Naive thymus-derived CD8-positive, alpha-beta T cell (primary cell): Measurements from ENCODE around the gene DOLK. TPM values are rescaled to one million over a fixed set of nuclear protein-coding genes. Genes with fewer than 3 reads are reported as not detected.

Experiments
- ATAC-seq, 2 donors: fragments of 150-1000 bp; cut with Tn5 transposase in 1 of 2; sonication (Bioruptor Pico), chemical (Tn5 transposase) in 1 of 2; 1 replicate in 1 of 2; 2 replicates in 1 of 2; pipeline ENCODE4 v1.10.0; 2021; ENCODE audit warnings: mild to moderate bottlenecking in 2 of 2, moderate library complexity in 2 of 2
- POLR2A ChIA-PET: fragments of 350-600 bp; sonication (Branson Sonifier 250); formaldehyde crosslinking; loops from one replicate; lab custom pipeline; 2021; ENCODE audit warnings: antibody characterized with exemption; lab: Charles Lee
- DNase-seq, 10 donors: peaks; one replicate each; pipeline versions ENCODE4 v3.0.0 to v3.0.0-alpha.2; 2020 to 2022
- H3K27ac Mint-ChIP-seq, 10 donors: one replicate each; pipeline ENCODE4 v1.8.0; 2020 to 2022; ENCODE audit warnings: mild to moderate bottlenecking in 10 of 10, mixed read lengths in 10 of 10, moderate library complexity in 4 of 10, inconsistent platforms in 1 of 10
- H3K27me3 Mint-ChIP-seq, 5 donors: one replicate each; pipeline ENCODE4 v1.8.0; 2021 to 2022; ENCODE audit warnings: mixed read lengths in 5 of 5
- H3K36me3 Mint-ChIP-seq, 3 donors: one replicate each; pipeline ENCODE4 v1.8.0; 2020 to 2022; ENCODE audit warnings: mixed read lengths in 3 of 3, mild to moderate bottlenecking in 2 of 3, inconsistent platforms in 1 of 3
- H3K4me1 Mint-ChIP-seq, 4 donors: one replicate each; pipeline ENCODE4 v1.8.0; 2021 to 2022; ENCODE audit warnings: mixed read lengths in 4 of 4
- H3K4me3 Mint-ChIP-seq, 10 donors: one replicate each; pipeline ENCODE4 v1.8.0; 2020 to 2022; ENCODE audit warnings: mild to moderate bottlenecking in 10 of 10, mixed read lengths in 10 of 10, moderate library complexity in 6 of 10, inconsistent platforms in 1 of 10
- H3K9me3 Mint-ChIP-seq, 9 donors: one replicate each; pipeline ENCODE4 v1.8.0; 2020 to 2022; ENCODE audit warnings: mixed read lengths in 9 of 9, mild to moderate bottlenecking in 3 of 9, inconsistent platforms in 1 of 9, moderate library complexity in 1 of 9
- polyA plus RNA-seq, 3 donors: library from polyadenylated mRNA; unstranded; fragments of 300-500 nt; fragmentation: Illumina TruSeq; gene quantifications; one replicate each; pipeline ENCODE4 v1.2.3, GENCODE V29; 2021
- total RNA-seq, 8 experiments: library from RNA in 2 of 8; stranded (reverse) in 2 of 8; gene quantifications; one replicate each; pipeline ENCODE4 v1.2.3 and lab custom pipeline; 2021 to 2026

Gene DOLK
- total and polyA plus RNA-seq, 5 experiments from 2014 or later = 9.0 to 11.1 (median 9.2) TPM

GRCh38 chr9:128927731-128928411, 19.5 kb downstream of the DOLK start:
- H3K4me1 Mint-ChIP-seq = peaks cover 8 to 20% (median 14%) of the 10 kb centered on the region in 4 donors
- H3K4me3 Mint-ChIP-seq = no peak overlapping the region
- no peaks in the 10 kb centered on the region for H3K9me3 Mint-ChIP-seq
- no peaks in the 10 kb centered on the region for H3K36me3 Mint-ChIP-seq
- no peaks in the 10 kb centered on the region for H3K27me3 Mint-ChIP-seq
- ATAC-seq (peak; percentile 63 to 85), DNase-seq (peak; percentile 23 to 78 (median 47))
- H3K27ac Mint-ChIP-seq = peak overlapping the region in 7 of 10 donors; percentile 3 to 49 (median 18)
- POLR2A ChIA-PET = interaction anchor here (0.6 to 2.5 kb wide), 7 partner anchors 9 to 108 kb away, joined by 3 to 12 read pairs (median 3); partner anchors contain the start of genes KYAT1 and LRRC8A

GRCh38 chr9:128923493-128923883, 23.9 kb downstream of the DOLK start:
- H3K27ac Mint-ChIP-seq = peak overlapping the region in 5 of 10 donors; percentile 4 to 77 (median 43)

GRCh38 chr9:128921881-128922763, 25.3 kb downstream of the DOLK start:
- Mint-ChIP-seq H3K36me3 (peaks cover 0 to 12% (median 3%) of the 10 kb centered on the region in 3 donors), H3K27ac (peak overlapping the region in 9 of 10 donors; percentile 48 to 92 (median 78)), H3K4me1 (peaks cover 8 to 25% (median 16%) of the 10 kb centered on the region in 4 donors), H3K27me3 (no peaks in the 10 kb centered on the region), H3K9me3 (no peaks in the 10 kb centered on the region), H3K4me3 (peak overlapping the region; percentile 41 to 84 (median 76))
- POLR2A ChIA-PET = interaction anchor here (0.6 to 5.1 kb wide), 8 partner anchors 13 to 91 kb away, joined by 3 to 31 read pairs (median 6); partner anchors contain the start of gene KYAT1
- ATAC-seq = peak; percentile 81 to 95
- peak in 9 of 10 donors; percentile 8 to 69 (median 31) for DNase-seq

More at GRCh38 chr9:128923493-128923883, 23.9 kb downstream of the DOLK start:
- H3K36me3 Mint-ChIP-seq = no peaks in the 10 kb centered on the region
- no peaks in the 10 kb centered on the region for H3K9me3 Mint-ChIP-seq
- peak overlapping the region in 7 of 10 donors; percentile 18 to 78 (median 39) for H3K4me3 Mint-ChIP-seq
- H3K4me1 Mint-ChIP-seq = peaks cover 10 to 34% (median 24%) of the 10 kb centered on the region in 4 donors
- DNase-seq (no peak), ATAC-seq (no peak)
- no peaks in the 10 kb centered on the region for H3K27me3 Mint-ChIP-seq
- POLR2A ChIA-PET = interaction anchor here (0.5 to 5.1 kb wide), 6 partner anchors 22 to 106 kb away, joined by 3 to 31 read pairs (median 5); partner anchors contain the start of genes ENDOG and KYAT1

- H3K4me3 Mint-ChIP-seq = peak within 1 kb of the TSS in 9 of 10 donors; percentile 18 to 84 (median 76)
- H3K27me3 Mint-ChIP-seq = no peaks in the 10 kb centered on the region
- DNase-seq (no peak), ATAC-seq (no peak)
- H3K9me3 Mint-ChIP-seq = no peaks in the 10 kb centered on the region
- peaks cover 0 to 20% (median 7%) of the 10 kb centered on the region in 3 donors for H3K36me3 Mint-ChIP-seq
- H3K4me1 Mint-ChIP-seq = peaks cover 2 to 20% (median 13%) of the 10 kb centered on the region in 4 donors
- H3K27ac Mint-ChIP-seq = peak within 1 kb of the TSS in 9 of 10 donors; percentile 48 to 92 (median 78)
- POLR2A ChIA-PET = interaction anchor here (0.8 to 5.1 kb wide), 4 partner anchors 19 to 102 kb away, joined by 3 to 31 read pairs (median 7); partner anchors contain the start of gene ENDOG
Measured at GRCh38 chr9:128920381-128921058, 26.9 kb downstream of the DOLK start, which contains the start of gene PHYHD1. TSS of gene PHYHD1 (plus strand) at chr9:128920982. CDS start at chr9:128922324, 1,342 bp downstream.

GRCh38 chr9:128919402-128920089, 27.9 kb downstream of the DOLK start:
- Mint-ChIP-seq H3K36me3 (peaks cover 0 to 25% (median 7%) of the 10 kb centered on the region in 3 donors), H3K9me3 (no peaks in the 10 kb centered on the region), H3K4me1 (peaks cover 2 to 21% (median 16%) of the 10 kb centered on the region in 4 donors), H3K27ac (peak overlapping the region in 8 of 10 donors; percentile 24 to 84 (median 66)), H3K27me3 (no peaks in the 10 kb centered on the region), H3K4me3 (no peak overlapping the region)
- POLR2A ChIA-PET = interaction anchor here (0.8 to 5.1 kb wide), 2 partner anchors 18 to 101 kb away, joined by 3 to 31 read pairs; partner anchors contain the start of gene ENDOG
- ATAC-seq (no peak), DNase-seq (no peak)

GRCh38 chr9:128918921-128919320, 28.5 kb downstream of the DOLK start:
- no peaks in the 10 kb centered on the region for H3K27me3 Mint-ChIP-seq
- POLR2A ChIA-PET = interaction anchor here (1.2 kb wide), 1 partner anchor 16 kb away, joined by 3 read pairs; no protein-coding TSS in a partner anchor
- no peaks in the 10 kb centered on the region for H3K9me3 Mint-ChIP-seq
- H3K4me3 Mint-ChIP-seq = peak overlapping the region in 1 of 10 donors; percentile 25
- peak overlapping the region in 7 of 10 donors; percentile 7 to 84 (median 66) for H3K27ac Mint-ChIP-seq
- peaks cover 2 to 27% (median 16%) of the 10 kb centered on the region in 4 donors for H3K4me1 Mint-ChIP-seq
- H3K36me3 Mint-ChIP-seq = peaks cover 0 to 26% (median 7%) of the 10 kb centered on the region in 3 donors
- DNase-seq (no peak), ATAC-seq (no peak)

GRCh38 chr9:128917151-128917849, 30.1 kb downstream of the DOLK start:
- peaks cover 10 to 33% (median 25%) of the 10 kb centered on the region in 4 donors for H3K4me1 Mint-ChIP-seq
- H3K27ac Mint-ChIP-seq = peak overlapping the region in 2 of 10 donors; percentile 5 to 15
- H3K27me3 Mint-ChIP-seq = no peaks in the 10 kb centered on the region
- H3K4me3 Mint-ChIP-seq = no peak overlapping the region
- no peak for DNase-seq
- H3K9me3 Mint-ChIP-seq = no peaks in the 10 kb centered on the region
- no peak for ATAC-seq
- POLR2A ChIA-PET = interaction anchor here (3.1 kb wide), 1 partner anchor 14 kb away, joined by 19 read pairs; no protein-coding TSS in a partner anchor
- peaks cover 0 to 35% (median 7%) of the 10 kb centered on the region in 3 donors for H3K36me3 Mint-ChIP-seq

GRCh38 chr9:128916745-128917144, 30.7 kb downstream of the DOLK start:
- Mint-ChIP-seq H3K27ac (no peak overlapping the region), H3K36me3 (peaks cover 0 to 35% (median 7%) of the 10 kb centered on the region in 3 donors)
- POLR2A ChIA-PET = interaction anchor here (3.1 kb wide), 1 partner anchor 14 kb away, joined by 19 read pairs; no protein-coding TSS in a partner anchor

GRCh38 chr9:128916204-128916603, 31.2 kb downstream of the DOLK start:
- no peak for ATAC-seq
- DNase-seq = no peak
- POLR2A ChIA-PET = interaction anchor here (3.1 kb wide), 1 partner anchor 13 kb away, joined by 19 read pairs; no protein-coding TSS in a partner anchor
- H3K27me3 Mint-ChIP-seq = no peaks in the 10 kb centered on the region
- H3K36me3 Mint-ChIP-seq = peaks cover 0 to 35% (median 7%) of the 10 kb centered on the region in 3 donors
- H3K4me1 Mint-ChIP-seq = peaks cover 14 to 39% (median 29%) of the 10 kb centered on the region in 4 donors
- H3K4me3 Mint-ChIP-seq = no peak overlapping the region
- no peak overlapping the region for H3K27ac Mint-ChIP-seq
- H3K9me3 Mint-ChIP-seq = no peaks in the 10 kb centered on the region

More at GRCh38 chr9:128916745-128917144, 30.7 kb downstream of the DOLK start:
- ATAC-seq (no peak), DNase-seq (no peak)
- Mint-ChIP-seq H3K4me3 (no peak overlapping the region), H3K4me1 (peaks cover 13 to 36% (median 27%) of the 10 kb centered on the region in 4 donors), H3K27me3 (no peaks in the 10 kb centered on the region), H3K9me3 (no peaks in the 10 kb centered on the region)

GRCh38 chr9:128913995-128914772, 33.2 kb downstream of the DOLK start:
- no peaks in the 10 kb centered on the region for H3K9me3 Mint-ChIP-seq
- H3K36me3 Mint-ChIP-seq = peaks cover 0 to 40% (median 13%) of the 10 kb centered on the region in 3 donors
- no peaks in the 10 kb centered on the region for H3K27me3 Mint-ChIP-seq
- no peak for DNase-seq
- peak overlapping the region in 3 of 10 donors; percentile 24 to 33 (median 25) for H3K27ac Mint-ChIP-seq
- peaks cover 21 to 51% (median 39%) of the 10 kb centered on the region in 4 donors for H3K4me1 Mint-ChIP-seq
- POLR2A ChIA-PET = interaction anchor here (0.6 to 3.1 kb wide), 2 partner anchors 11 to 314 kb away, joined by 3 to 19 read pairs; no protein-coding TSS in a partner anchor
- peak overlapping the region in 1 of 10 donors; percentile 10 for H3K4me3 Mint-ChIP-seq
- ATAC-seq = no peak
